NCI-H748 (cell line): ENCODE results near the gene MTRF1.
"Not testable (repeated sequence)": the region's sequence is repeated elsewhere in the genome, so short reads cannot be mapped to it uniquely, and the experiment has no call there.

Source experiments
- DNase-seq: peaks from one replicate; lab custom pipeline; 2025; ENCODE audit not compliant: unreplicated experiment; lab: John Stamatoyannopoulos, UW

Gene MTRF1

DNA sequence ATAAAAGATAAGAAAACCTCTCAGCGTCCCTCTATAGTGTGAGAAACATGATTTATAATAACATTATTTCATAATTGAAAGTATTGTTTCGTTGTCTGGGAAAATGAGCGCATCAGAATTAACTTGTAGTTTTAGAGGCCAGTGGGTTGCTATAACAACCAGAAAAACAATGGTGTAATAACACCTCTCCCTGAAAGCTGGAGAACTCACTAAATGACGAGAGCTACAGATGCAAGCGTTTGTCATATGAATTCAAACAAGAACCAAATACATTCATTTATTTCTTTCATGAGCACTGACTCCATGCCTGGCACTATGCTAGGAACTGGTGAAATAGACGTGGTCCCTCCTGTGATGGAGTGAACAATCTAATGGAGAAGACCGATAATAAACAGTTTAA lies 85.3 kb downstream of the MTRF1 start:
- peak; percentile 61 for DNase-seq

GRCh38 chr13:41177616-41178015 lies 85.8 kb downstream of the MTRF1 start:
- no peak for DNase-seq

- DNase-seq = not testable (repeated sequence)
Measured at GRCh38 chr13:41175576-41175975, 87.8 kb downstream of the MTRF1 start.
